Putamen (tissue), 1 donor: ENCODE results near the gene ADAMTS13.

Experiments
- DNase-seq: peaks from one replicate; pipeline ENCODE4 v3.0.0-alpha.2; 2016; ENCODE audit warnings: low spot score

Gene ADAMTS13

DNA sequence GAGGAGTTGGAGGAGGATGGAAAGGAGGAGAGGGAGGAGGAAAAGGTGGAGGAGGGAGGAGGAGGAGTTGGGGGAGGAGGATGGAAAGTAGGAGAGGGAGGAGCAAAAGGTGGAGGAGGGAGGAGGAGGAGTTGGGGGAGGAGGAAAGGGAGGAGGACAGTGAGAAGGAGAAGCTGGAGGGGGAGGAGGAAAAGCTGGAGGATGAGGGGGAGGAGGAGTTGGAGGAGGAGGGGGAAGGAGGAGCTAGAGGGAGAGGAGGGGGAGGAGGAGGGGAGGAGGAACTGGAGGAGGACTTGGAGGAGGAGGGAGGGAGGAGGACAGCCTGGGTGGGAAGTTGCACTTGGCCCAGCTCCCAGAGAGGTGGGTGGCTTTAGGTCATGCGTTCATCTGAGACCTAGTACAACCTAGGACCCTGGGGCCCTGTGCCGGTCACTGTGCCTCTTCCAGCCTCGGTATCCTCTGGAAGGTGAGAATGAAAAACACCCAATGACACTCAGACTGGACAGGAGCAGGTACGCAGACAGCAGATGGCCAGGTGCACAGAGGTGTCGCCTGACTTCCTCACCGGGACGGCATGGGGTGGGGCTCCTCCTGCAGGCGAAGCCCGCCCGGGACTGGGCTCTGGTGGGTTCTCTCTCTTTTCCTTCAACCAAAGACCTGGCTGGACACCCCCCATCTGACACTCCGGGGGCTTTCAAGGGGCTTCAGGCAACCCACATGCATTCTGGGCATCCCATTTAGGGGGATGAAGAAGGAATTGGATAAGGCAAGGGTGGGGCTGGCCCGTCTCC lies 68.9 kb downstream of the ADAMTS13 start:
- no peak for DNase-seq

DNA sequence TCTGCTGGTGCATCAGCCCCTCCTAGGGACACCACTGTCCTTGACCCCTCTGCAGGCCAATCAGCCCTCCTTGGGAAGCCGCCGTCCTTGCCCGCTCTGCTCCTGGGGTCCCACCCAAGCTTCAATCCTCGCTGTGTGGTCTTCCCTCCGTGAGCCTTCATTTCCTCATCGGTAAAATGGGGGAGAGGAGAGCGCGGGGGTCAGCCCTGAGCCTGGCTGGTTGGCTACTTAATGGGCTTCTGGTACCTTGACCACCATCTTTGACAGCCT lies 69.4 kb downstream of the ADAMTS13 start:
- DNase-seq, result no peak

DNA sequence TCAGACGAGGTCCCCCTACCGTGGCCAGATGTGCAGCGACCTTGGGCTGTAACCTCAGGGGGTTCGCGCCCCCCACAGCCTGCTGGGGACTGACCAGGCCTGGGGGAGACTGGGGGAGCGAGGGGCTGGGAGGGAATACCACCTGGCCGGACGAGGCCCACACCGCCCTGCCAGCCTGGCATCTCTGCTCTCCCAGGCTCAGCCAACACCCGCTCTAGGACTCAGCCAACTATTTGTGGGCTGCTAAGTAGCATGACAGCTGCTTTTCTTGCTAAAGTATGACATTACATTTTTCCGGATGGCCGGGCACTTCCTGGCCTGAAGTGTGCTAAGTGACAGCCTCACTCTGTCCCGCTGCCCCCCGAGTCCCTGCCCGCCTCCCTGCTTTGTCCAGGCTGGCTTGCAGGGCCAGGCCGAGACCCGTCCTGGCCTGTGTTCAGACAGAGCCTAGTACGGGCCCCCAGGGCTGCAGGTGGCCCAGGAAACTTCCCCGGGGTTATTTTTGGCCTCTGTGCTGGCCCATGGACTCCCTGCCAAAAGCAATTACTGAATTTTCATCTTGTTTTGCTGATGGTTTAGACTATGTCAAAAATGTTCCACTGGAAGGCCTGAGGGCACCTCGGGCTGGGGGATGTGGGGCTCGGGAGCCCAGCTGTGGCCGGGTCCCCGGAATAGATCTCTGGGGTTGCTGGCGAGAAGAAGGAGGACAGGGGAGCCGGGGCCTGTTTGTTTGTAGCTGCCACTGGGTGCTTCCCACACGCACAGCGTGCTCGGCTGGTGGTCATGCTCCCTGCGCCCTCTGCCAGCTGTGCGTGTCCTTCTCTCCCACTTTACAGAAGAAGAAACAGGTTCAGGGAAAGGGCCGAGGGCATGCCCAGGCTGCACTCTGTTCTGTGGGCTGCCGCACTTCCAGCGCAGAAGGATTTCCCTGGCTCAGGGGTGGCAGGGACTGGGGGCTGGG lies 70.2 kb downstream of the ADAMTS13 start:
- no peak for DNase-seq

DNA sequence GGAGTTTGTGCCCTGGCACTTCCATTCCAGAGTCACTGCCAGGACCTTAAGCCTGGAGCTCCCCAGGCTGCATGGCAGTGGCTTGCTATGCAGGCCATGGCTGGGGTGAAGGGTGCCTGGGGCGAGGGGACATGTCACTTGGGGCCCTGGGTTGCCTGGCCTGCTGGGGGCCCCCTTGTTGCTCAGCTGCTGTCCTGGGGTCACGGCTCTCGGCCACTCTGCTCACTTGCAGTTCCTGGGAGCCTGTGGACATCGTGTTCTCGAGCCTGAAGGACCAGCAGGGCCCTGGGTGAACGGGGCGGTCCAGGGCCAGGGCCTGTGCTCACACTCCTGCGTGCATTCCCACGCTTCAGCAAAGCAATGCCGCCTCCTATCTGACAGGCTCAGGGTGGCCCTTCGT lies 71.3 kb downstream of the ADAMTS13 start:
- DNase-seq, result no peak

DNA sequence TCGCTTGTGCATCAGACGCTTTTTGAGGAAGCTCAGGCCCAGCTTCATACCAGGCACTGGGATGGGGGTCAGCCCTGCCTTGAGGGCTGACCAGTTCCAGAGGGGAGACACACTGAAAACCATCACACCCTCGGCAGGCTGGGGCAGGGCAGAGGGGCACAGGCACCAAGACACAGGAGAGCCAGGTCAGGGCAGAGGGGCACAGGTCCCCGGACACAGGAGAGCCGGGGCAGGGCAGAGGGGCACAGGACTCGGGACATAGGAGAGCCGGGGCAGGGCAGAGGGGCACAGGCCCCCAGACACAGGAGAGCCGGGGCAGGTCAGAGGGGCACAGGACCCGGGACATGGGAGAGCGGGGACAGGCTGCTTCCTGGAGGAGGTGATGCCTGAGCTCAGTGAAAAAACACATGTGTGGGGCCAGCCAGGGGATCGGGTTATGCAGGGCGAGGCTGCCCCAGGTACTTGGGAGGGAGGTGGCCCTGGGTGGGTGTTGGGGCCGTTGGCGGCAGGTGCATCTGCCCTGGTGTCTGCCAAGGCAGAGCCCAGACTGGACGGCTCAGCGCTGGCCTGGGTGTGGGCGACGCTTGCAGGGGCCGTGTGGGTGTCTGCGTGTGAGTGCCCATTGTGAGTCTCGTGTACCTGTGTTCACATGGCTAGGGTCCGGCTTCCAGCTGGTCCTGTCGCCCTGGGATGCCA lies 71.8 kb downstream of the ADAMTS13 start:
- DNase-seq, result no peak

DNA sequence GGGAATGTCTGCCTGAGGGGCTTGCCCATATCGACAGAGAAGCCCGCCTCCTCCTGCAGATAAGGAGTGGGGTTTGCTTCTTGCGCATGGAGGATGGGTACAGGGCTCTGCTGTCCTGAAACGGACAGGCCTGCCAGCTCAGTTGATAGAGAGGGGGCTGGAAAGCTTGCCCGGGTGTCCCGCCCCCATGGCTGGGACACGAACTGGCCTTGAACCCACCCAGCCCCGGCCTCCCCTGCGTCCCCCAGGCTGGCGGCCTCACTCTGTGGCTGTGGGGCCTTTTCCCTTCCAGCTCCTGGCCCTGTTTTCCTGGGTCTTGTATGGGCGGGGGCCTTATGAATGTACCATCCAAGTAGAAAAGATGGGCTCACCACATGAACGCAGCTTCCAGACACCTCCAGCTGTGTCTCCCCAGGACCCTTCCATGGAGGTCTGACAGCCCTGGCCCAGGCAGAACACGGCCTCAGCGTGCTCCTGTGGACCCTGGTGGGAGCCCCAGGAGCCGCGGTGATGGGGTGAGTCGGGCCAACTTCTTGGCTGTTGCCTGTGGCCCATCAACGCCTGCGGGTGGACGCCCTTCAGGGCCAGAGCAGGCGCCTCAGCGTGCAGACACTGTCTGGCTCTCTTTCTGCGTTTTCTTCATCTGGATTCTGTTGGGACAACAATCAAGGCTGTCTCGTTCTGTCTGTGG lies 72.6 kb downstream of the ADAMTS13 start:
- DNase-seq, result no peak

DNA sequence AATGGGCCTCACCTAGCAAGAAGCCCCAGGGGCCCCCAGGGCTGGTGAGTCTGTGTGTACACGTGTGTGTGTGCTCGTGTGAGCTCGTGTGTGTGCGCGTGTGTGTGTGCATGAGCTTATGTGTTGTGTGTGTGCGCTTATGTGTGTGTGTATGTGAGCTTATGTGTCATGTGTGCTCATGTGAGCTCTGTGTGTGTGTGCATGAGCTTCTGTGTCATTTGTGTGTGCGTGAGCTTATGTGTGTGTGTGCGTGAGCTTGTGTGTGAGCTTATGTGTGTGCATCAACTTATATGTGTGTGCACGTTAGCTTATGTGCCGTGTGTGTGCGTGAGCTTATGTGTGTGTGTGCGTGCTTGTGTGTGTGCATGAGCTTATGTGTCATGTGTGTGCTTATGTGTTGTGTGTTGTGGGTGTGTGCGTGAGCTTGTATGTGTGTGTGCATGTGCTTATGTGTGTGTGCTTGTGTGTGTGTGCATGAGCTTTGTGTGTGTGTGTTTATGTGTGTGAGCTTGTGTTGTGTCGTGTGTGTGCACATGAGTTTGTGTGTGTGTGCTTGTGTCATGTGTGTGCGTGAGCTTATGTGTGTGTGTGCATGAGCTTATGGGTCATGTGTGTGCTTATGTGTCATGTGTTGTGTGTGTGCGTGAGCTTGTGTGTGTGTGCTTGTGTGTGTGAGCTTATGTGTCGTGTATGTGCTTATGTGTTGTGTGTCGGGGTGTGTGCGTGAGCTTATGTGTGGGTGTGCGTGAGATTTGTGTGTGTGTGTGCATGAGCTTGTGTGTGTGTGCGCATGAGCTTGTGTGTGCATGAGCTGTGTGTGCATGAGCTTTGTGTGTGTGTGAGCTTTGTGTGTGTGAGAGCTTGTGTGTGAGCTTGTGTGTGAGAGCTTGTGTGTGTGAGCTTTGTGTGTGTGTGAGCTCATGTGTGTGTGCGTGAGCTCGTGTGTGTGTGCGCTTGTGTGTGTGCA lies 73.4 kb downstream of the ADAMTS13 start:
- no peak for DNase-seq

DNA sequence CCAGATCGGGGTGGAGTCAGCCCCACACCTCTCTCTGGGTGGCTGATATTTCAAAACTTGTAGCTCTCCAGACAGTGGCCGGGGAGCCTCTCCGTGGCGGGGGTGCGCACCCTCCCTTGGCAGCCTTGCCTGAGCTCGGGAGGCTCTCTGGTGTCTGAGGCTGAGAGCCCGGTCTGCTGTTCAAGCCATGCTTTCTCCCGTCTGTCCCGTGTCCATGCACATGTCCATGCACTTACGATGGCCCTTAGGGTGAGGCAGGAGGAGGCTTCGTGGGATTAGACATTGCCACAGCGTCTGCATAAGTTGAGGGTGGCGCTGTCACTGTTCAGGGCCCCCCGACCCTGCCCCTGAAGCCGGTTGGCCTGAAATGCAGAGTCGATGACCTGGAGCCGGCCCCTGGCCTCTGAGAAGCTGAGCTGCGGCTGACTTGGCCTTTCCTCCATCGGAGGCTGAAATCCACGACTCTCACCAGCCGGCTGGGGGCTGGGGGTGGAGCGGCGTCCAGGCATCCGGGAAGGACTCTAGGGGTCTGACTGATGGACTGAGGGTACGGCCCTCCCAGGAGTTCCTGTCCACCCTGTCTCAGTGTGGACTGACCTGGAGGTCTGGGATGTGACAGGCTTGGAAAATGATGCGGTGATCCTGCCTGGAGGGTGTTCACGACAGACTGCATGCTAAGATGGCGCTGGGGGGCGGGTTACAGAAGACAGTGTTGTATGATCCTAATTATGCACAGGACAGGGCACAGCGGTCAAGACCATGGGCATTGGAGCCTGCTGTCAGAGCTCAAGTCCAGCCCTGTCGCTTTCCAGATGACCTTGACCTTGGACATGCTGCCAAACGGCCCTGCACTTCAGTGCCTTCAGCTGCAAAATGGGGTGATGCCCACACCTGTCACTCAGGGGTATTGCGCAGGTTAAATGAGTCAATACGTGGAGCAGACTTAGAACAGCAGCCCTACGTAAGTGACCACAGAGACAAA lies 75.0 kb downstream of the ADAMTS13 start:
- no peak for DNase-seq

DNA sequence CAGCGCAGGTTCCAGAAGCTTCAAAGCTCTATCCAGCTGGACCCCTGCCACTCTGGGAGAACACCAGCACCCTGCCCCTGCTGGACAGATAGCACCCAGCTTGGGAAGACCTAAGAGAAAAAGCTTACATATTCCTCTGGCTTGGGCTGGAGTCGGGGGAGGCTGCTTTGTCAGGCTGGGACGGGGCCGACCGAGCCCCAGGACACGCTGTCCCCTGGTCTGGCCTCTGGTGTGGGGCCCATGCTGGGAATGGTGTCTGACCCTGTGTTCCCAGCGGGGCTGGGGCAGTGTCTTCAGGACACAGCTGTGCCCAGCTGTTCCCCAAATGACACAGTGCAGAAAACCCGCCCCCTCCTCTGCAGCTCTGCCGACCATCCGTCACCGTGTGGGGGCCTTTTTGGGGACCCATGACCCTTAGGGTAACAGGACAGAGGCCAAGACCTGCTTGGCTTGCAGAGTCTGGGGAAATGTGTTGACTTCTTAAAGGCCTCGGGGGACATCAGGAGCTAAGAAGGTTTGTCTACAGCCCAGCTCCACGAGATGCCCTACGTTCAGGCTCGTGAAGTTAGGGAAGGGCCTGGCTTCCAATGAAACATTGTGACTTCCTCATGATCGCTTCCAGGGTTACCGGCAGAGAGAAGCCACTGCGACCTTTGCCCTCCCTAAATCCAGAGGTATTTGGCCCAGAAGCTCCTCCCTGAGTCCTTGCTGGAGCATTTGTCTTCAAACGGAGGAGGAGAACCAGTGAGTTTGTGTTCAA lies 77.1 kb downstream of the ADAMTS13 start:
- no peak for DNase-seq

DNA sequence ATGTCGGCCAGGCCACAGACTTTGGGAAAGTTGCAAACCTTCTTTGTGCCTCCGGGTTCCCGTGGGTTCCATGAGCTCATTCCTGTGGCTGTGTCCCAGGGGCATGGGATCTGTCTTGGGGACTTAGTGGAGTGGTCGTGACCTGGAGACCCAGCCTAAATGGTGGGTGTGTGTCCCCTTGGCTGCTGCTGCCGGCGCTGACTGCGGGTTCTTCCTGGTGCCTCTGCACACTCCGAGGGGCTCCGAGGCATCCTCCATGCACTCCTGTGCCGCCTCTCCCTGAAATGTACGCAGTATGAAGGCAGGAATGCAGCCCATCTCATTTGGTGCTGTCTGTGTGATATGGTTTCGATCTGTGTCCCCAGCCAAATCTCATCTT lies 77.7 kb downstream of the ADAMTS13 start:
- DNase-seq, result no peak

DNA sequence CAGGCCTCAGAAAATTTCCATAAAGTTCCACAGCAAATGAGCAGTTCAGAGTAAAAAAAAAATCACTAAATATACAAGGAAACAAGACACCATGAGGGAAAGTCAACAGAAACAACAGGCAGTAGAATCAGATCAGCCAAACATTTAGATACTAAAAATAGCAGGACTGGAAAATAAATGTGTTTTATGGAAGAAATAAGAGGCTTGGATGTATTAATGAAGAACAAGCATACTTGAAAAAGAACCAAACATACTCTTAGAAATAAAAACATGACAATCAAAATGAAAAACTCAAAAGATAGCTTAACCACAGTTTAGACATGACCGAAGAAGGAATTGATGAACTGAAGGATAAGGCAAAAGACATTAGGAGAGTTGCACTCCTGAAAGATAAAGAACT lies 79.9 kb downstream of the ADAMTS13 start:
- DNase-seq, result no peak

DNA sequence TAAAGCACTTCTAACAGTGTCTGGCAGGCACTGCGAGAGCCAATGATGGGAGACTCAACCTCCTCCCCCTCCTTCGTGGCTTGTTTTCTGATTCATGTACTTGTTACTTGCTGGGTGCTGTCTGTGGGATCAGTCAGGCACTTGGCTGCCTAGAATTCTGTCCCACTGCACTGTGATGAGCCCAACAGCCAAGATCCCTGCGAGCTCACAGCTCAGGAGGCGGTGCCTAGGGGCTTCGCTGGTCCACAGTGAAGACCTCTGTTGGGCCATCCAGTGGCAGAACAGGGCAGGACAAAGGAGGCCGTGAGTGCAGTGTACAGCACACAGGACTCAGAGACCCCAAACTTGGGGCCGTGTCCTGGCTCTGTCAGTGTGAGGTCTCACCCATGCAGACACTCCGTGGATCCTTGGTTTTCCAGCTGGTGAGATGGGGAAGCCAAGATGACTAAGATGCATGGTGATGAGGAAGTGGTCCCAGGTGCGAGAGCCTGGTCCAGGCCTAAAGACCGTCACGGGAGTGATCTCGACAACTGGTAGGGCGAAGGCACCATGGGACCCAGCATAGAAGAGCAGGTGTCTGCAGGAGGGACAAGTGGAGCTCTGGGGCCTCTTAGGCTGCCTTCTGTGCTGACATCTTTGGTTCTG lies 83.1 kb downstream of the ADAMTS13 start:
- DNase-seq, result no peak

DNA sequence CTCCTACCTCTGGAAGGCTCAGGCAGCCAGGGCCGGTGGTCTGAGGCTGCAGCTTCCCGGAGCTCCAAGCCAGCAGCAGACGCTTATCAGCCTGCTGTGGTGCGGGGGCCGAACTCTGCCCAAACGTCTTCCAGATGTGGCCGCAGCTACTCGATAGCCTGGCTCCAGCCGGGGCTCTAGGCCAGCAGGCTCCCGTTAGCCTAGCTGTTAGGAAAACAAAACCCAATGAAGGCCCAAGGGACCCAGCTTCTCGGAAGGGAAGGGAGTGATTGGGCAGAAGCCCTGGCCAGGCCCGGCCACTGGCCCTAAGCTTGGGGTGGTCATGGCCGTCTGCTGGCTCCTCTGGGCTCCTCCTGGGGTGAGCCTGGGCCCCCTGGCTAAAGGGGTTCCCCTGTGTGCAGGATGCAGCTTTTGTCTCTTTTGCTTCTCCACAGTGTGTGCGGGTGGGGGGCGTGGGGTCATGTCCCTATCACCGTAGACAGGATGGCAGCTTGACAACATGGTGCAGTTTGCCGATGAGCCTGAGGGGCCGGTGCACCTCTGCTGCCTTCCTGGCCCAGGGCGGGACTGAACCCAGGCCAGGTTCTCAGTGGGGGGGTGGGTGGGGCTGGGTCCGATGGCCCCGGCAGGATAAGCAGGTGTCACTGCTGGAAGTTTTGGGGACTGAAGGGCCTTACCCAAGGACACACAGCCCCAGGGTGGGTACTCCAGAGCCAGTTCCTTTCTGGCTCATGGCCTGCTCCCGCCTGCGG lies 83.9 kb downstream of the ADAMTS13 start:
- no peak for DNase-seq

DNA sequence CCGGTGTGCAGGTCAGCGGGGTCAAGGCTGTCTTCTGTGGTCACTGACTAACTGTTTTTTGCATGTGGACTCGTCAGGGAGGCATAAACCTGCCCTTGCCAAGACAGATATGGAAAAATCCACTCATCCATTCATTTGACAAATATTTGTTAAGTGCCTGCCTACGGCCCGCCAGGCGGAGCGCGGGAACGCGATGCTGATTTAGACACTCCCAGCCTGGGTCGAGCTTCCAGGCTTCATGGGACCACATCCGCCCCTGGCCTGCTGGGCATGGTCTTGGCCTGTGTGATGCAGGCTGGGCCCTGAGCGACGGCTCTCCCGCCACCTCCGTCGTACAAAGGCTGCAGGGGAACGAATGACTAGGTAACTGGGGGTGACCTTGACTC lies 84.5 kb downstream of the ADAMTS13 start:
- no peak for DNase-seq

DNA sequence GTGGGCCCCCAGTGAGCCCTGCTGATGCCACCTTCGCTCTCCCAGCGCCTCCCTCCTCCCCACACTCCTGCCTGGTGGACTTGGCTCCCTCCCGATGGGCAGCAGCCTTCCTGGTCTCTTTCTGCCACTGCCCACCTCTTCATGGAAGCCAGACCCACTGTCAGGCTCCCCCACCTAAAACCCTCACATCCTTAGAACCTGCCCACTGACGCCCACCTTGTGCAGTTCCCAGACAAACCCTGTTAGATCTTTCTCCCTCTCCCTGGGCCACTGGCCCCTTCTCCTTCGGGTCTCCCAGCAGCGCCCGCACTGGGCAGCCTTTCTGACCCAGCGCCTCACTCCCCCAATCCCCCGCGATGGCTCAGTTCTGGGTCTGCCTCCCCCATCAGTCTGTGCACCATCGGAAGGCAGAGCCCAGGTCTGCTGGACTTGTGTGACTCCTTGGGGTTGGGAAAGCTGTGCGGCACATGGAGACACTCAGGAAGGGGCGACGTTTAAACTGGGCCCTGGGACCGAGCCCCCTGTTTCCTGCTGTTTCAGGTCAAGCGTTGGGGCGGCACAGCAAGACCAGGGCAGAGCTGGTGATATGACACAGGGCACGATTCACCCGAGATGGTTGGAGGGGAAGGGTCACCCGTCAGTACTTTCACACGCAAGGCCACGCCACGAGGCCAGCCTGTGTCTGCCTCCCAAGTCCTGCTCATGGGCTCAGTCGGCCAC lies 85.2 kb downstream of the ADAMTS13 start:
- DNase-seq, result no peak

DNA sequence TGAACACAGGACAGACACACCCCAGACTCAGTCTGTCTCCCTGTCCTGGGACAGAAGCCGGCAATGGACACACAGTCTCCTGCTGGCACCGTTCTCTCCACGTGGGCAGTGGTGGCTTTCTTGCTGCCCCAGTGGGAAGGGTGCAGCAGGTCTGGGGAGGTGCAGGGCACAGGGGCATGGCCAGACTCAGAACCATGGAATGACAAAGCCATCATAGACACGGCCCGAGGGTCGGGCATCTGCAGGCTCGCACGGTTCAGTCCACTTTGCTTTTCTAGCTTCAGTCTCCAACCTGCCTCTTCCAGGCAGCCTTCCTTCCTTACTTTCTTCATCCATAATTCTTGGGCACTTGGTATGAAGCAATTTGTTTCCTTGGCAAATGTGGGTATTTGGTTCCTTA lies 85.9 kb downstream of the ADAMTS13 start:
- no peak for DNase-seq
